GM18508 (cell line): ENCODE data around the gene FSIP2.
"Not testable (repeated sequence)": the region's sequence is repeated elsewhere in the genome, so short reads cannot be mapped to it uniquely, and the experiment has no call there.

ENCODE experiments used
- ATAC-seq: cut with Tn5 transposase; IDR thresholded peaks from one replicate; pipeline ENCODE4 v1.9.1; 2021; ENCODE audit warnings: moderate number of reproducible peaks; ENCODE audit not compliant: insufficient read depth, unreplicated experiment

The FSIP2 gene

DNA sequence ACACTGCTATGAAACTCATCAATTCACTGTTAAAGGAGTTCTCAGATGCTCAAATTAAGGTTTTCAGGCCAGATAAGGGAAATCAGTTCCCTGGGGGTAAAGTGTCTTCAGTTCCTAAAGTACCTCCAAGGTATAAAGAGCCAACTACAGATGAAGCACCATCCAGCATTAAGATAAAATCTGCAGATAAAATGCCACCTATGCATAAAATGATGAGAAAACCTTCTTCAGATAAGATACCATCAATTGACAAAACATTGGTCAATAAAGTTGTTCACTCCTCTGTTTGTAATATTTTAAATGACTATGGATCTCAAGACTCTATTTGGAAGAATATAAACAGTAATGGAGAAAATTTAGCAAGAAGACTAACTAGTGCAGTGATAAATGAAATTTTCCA, 68.2 kb downstream of the FSIP2 start:
- ATAC-seq = no peak

DNA sequence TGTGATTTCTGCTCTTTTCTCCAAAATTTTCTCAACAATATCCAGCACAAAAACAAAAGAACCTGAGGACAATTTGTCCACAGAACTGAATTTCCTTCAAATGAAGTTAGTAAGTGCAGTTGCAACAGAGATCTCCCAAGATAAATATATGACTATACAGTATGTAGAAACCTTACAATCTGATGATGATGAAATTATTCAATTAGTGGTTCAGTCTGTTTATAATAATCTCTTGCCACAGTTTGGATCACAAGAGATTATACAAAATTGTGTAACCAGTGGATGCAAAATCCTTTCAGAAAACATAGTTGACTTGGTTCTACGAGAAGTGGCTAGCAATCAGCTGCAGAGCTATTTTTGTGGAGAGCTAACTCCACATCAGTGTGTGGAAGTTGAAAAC, 68.7 kb downstream of the FSIP2 start:
- no peak for ATAC-seq

DNA sequence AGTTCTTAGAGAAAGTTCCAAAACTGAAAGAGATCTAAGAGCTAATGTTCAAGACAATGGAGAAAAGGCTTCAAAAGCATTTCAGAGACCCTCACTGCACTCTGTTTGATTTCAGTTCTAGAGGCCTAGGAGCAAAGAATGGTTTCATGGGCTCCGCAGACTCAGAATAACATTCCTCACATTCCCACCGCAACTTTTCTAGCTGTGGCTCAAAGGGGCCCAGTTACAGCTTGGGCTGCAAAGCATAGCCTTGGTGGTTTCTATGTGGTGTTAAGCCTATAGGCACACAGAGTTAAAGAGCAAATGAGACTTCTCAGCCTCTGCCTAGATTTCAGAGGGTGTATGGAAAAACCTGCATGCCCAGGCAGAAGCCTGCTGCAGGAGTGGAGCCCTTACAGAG, 73.0 kb downstream of the FSIP2 start:
- no peak for ATAC-seq

DNA sequence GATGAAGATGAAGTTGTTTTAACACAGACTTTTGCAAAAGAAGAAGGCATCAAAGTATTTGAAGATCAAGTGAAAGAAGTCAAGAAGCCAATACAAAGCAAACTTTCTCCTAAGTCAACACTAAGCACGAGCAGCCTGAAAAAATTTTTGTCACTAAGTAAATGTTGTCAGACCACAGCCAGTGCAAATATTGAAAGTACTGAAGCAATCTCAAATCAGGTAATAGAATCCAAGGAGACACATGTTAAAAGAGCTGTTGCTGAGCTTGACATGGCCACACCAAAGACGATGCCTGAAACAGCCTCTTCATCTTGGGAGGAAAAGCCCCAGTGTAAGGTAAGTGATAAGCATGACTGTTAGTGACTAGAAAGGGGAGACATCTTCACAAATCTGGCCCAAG, 75.1 kb downstream of the FSIP2 start:
- no peak for ATAC-seq

DNA sequence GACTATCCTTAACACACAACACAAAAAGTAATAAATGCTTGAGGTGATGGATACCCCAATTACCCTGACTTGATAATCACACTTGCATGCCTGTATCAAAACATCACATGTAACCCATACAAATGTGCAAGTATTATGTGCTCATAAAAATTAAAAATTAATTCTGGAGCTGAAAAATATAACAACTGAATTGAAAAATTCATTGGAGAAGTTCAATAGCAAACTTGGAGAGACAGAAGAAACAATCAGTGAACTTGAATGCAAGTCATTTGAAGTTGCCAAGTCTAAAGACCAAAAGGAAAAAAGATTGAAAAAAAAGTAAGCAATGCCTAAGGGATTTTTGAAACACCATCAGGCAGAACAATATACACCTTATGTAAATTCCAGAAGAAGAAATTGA, 79.4 kb downstream of the FSIP2 start:
- ATAC-seq = no peak

DNA sequence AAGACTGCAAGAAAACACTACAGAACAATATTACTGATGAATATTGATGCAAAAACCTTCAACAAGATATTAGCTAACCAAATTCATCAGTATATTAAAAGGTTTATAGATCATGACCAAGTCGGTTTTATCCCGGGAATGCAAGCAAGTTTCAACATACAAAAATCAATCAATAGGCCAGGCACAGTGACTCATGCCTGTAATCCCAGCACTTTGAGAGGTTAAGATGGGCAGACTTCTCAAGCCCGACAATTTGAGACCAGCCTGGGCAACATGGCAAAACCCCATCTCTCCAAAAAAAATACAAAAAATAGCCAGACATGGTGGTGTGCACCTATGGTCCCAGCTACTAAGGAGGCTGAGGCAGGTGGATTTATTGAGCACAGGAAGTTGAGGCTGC, 82.9 kb downstream of the FSIP2 start:
- ATAC-seq = no peak

DNA sequence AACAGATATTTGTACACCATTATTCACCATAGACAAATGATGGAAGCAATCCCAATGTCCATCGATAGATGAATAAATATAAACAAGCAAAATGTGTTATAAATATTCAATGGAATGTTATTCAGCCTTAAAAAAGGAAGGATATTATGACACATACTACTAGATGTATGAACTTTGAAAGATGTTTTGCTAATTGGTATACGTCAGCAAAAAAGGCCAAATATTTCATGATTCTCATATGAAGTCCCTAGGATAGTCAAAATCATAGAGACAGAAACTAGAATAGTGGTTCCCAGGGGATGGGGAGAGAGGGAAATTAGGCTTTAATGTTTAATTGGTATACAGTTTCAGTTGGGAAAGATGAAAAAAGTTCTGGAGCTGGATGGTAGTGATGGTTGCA, 85.2 kb downstream of the FSIP2 start:
- ATAC-seq = no peak

DNA sequence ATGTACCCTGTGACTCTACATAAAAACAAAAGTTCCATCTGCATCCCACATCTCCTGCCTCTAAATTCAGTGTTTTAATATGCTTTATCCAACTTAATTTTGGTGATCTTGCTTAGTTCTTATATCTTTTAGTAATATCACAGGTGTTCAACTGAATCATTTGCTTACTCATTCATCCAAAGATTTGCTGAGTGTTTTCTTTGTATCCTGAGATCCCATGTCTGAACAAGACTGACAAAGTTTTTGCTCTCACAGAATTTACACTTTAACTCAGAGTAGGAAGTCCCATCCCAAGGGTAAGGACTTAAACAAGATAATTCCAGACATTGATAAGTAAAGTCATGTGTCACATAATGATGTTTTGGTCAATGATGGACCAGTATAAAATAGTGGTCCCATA, 87.0 kb downstream of the FSIP2 start:
- no peak for ATAC-seq

DNA sequence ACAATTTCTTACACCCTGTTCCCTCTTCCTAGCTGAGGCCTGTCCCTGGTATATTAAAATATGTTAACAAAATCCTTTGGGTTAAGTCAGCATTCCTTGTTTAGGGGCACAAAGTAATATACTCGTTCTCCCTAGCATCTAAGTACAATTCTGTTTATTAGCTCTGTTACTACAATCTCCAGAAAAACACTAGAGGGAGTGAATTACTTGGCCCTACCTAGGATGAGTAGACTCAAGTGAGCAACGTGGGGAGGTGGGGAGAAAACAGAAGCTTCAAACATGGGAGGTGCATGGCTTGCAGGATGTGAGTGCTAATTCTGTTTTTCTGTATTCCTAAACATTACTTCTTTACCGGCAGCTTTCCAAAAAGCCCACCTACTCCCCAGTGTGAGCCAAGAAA, 89.7 kb downstream of the FSIP2 start:
- no peak for ATAC-seq

DNA sequence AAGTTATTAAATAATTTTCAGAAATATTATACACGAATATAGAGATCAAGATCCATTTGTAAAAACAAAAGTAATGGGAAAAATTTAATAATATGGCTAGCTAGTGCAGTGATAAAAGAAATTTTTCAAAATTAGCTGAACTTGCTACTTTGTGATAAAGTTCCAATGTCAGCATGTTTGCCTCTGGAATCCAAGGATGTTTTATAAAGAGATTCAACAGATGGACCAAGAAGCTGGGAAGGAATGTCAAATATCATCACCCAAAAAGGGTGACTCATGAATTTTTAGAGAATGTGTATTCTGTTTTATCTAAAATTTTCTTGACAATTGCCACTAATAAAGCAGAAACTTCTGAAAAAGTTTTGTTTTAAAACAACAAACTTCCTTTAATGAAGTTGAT, 95.3 kb downstream of the FSIP2 start:
- ATAC-seq = no peak

DNA sequence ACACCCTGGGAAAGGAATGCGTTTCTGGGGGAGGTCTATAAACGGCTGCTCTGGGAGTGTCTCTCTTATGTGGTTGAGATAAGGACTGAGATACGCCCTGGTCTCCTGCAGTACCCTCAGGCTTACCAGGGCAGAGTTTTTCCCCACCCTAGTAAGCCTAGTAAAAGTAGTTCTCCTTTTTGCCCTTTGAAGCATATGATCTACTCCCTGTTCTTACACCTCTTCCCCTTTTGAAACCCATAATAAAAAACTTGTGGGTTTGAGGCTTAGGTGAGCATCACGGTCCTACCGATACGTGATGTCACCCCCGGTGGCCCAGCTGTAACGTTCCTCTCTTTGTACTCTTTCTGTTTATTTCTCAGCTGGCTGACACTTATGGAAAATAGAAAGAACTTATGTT, 97.4 kb downstream of the FSIP2 start:
- ATAC-seq = no peak

DNA sequence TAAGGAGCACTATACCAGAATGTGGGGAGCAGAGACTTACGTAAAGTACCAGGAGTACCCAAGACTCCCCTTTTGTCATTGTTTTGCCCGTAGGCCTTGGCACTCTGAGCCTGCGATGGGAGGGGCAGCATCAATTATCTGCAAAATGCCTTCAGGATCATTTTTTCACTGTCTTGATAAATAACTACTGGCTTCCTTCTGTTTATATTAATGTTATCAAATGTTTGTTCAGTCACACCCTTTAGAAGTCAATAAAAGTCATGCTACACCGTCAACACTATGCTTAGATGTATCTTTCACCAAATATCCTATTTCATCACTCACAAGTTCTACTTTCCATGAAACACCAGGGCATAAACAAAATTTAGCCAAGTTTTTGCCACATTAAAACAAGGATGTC, 116.3 kb downstream of the FSIP2 start:
- ATAC-seq = no peak

DNA sequence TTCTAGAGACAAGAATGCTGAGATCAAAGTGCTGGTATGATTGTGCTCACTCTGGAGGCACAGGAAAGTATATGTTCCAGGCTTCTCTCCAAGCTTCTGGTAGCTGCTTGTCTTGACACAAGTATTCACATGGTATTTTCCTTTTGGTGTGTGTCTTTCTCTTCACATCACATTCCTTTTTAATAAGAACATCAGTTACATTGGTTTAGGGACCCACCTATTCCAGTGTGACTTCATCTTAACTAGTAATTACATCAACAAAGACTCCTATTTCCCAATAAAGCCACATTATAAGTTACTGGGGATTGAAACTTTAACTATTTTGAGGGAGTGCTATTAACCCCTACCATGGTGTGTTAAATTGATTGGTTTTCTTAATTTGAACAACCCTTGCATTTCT, 119.1 kb downstream of the FSIP2 start:
- no peak for ATAC-seq

DNA sequence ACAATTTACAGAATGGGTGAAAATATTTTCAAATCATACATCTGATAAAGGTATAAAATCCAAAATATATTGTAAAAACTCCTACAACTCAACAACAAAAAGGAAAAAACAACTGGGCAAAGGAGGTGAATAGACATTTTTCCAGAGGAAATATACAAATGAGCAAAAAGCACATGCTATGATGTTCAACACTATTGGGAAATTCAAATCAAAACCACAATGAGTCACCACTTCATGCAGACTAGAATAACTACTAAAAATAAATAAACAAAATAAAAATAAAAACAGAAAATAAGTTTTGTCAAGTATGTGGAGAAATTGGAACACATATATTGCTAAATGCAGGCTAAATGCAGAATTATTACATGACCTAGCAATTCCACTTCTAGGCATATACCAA, 120.9 kb downstream of the FSIP2 start:
- ATAC-seq = no peak

DNA sequence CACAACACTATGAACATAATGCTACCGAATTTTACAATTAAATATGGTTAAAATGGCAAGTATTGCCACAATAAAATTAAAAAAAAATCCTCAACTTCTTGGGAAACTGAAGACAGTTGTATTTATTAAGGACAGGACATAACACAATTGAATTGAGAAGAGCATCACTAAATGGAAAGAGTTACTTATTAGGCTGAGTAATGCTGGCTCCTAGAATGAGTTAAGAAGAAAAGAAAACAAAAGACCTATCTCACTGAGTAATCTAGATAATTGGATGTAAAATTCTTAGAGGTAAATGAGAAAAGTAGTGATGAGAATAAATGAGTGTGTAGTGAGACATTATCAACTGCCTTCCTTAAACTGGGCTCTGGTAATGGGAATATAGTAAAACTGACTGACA, 121.7 kb downstream of the FSIP2 start:
- ATAC-seq = no peak

DNA sequence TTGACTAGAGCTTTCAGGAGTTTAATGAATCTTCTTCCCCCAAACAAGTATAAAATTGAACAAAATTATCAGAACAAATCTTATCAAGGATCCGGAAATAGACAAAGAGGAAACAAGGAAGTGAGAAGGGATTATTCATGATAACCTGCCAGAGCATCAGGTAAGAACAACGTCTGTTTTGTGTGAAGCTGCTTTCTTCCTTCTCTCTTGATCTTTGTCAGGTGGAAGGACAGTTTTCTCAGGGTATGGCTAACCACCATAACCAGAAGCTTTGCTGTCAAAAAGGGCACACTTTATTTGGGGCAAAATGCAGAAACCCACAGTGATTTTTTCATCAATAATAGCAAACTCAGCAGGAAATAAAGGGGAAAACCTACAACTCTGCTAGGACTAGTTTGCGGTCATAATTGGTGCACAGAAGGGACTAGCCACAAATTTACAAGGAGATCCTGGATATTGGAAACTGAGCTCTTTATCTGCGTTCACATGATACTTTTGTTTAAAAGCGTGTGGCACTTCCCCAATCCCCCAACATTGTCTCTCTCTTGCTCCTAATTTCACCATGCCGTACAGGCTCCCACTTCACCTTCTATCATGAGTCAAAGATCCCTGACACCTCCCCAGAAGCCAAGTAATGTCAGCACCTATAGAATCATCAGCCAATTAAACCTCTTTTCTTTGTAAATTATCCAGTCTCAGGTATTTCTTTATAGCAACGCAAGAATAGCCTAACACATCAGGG, 124.2 kb downstream of the FSIP2 start:
- ATAC-seq = no peak

DNA sequence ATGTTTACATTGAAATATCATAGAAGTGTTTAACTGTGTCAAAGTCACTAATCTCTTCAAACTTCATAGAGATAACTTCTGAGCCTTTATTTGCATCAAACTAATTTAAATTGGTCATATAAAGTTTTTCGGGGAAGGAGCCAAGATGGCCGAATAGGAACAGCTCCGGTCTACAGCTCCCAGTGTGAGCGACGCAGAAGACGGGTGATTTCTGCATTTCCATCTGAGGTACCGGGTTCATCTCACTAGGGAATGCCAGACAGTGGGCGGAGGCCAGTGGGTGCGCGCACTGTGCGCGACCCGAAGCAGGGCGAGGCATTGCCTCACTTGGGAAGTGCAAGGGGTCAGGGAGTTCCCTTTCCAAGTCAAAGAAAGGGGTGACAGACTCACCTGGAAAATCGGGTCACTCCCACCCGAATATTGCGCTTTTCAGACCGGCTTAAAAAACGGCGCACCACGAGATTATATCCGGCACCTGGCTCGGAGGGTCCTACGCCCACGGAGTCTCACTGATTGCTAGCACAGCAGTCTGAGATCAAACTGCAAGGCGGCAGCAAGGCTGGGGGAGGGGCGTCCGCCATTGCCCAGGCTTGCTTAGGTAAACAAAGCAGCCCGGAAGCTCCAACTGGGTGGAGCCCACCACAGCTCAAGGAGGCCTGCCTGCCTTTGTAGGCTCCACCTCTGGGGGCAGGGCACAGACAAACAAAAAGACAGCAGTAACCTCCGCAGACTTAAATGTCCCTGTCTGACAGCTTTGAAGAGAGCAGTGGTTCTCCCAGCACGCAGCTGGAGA, 126.1 kb downstream of the FSIP2 start:
- ATAC-seq = not testable (repeated sequence)

DNA sequence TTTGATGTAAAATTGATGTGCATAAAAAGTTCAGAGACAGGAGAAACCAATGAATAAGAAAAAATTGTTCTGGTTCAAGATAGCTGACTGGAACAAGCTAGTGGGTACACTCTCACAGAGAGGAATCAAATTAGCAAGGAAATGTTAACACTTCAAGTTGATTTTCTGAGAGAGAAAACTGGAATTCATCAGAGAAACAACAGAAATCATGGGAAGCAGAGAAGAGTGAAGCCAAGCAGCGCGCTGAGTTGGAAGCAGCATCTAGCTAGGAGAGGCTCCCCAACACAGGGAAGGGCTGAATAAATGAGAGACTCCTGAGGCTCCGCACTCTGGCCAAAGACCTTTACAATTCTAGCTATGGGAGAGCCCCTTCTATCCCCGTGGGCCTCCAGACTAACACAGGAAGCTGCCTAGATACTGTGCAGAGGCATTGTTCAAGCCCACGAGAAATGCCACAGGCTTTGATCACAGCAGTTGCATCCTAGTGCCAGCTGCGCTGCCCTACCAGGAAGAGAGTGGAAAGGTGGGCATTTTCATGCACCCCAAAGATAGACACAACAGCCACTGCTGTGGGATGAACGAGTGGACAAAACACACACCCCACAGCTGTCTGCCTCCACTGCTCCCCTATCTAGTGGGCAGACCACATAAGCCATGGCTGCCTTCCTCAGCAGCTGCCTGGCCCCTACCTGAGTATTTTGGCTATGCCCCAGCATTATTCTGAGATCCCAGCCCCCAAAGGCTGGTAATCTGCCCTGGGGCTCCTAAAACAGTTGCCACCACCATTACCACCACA, 136.7 kb downstream of the FSIP2 start:
- ATAC-seq = no peak

DNA sequence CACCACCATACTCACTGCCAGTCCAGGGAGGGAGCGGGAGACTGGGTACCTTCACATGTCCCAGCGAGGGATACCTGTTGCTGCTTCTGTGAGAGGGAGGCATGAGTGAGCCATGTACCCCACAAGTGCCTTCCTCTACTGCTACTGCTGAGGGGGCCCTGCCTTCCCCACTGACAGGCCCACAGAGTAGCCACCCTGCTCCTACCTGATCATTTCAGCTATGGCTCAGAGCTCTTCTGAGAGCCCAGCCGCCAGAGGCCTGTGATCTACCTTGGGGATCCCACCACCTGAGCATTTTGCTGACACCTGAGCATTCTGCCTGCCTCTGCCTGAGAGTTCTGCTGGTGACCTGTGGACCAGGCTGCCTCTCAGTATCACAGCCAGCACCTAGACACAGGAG, 137.6 kb downstream of the FSIP2 start:
- ATAC-seq = no peak

DNA sequence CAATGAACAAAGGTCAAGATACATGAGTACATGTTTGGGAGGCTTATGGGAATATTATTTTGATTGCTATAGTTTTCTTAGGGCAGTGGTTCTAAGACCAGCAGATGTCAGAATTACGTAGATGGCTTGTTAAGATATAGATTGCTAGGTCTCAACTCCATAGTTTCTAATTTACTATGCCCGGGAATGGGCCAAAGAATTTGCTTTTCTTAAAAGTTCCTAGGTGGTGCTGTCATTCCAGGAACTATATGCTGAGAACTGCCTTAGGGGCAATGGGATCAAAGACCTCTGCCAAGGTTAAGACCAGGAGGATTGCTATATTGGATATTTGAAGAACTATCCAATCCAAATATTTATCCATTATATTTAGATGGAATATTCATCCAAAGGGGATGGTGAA, 141.8 kb downstream of the FSIP2 start:
- no peak for ATAC-seq
